D721Med (cell line): ENCODE data around the gene MUC5B.
"Not testable (repeated sequence)": the region's sequence is repeated elsewhere in the genome, so short reads cannot be mapped to it uniquely, and the experiment has no call there.

Experiments used
- DNase-seq: peaks from one replicate; pipeline ENCODE4 v3.0.0; 2011; ENCODE audit warnings: low spot score; ENCODE audit not compliant: insufficient read length
- FAIRE-seq: peaks from 2 replicates; lab custom pipeline; 2011; peaks lifted over from hg19 to GRCh38; lab: Jason Lieb, UNC
- CTCF ChIP-seq: IDR thresholded peaks from 2 replicates; pipeline ENCODE4 v1.5.1; 2012; ENCODE audit warnings: mild to moderate bottlenecking, control low read depth; ENCODE audit not compliant: insufficient read depth; ENCODE audit errors: missing control alignments

The MUC5B gene

GRCh38 chr11:1206391-1207271, 16.2 kb upstream of the MUC5B start:
- FAIRE-seq (no peak), DNase-seq (no peak)
- TF ChIP-seq CTCF, result no peak

GRCh38 chr11:1207401-1208143, 15.3 kb upstream of the MUC5B start:
- FAIRE-seq (no peak), DNase-seq (no peak)
- TF ChIP-seq CTCF, result no peak

- FAIRE-seq, result no peak
- no peak for TF ChIP-seq CTCF
These were observed 14.8 kb upstream of the MUC5B start for GRCh38 chr11:1208144-1208393.

GRCh38 chr11:1208394-1209261, 14.2 kb upstream of the MUC5B start:
- FAIRE-seq (no peak), DNase-seq (no peak)

More at GRCh38 chr11:1208144-1208393, 14.8 kb upstream of the MUC5B start:
- DNase-seq, result no peak

GRCh38 chr11:1209371-1210057, 13.4 kb upstream of the MUC5B start:
- FAIRE-seq (no peak), DNase-seq (no peak)
- TF ChIP-seq CTCF, result no peak

More at GRCh38 chr11:1208394-1209261, 14.2 kb upstream of the MUC5B start:
- TF ChIP-seq CTCF, result no peak

- no peak for DNase-seq
- FAIRE-seq, result no peak
- TF ChIP-seq CTCF, result no peak
These were observed 11.0 kb upstream of the MUC5B start for GRCh38 chr11:1211838-1212237.

GRCh38 chr11:1215826-1216225, 7.0 kb upstream of the MUC5B start:
- not testable (repeated sequence) for FAIRE-seq, DNase-seq
